MM.1S (cell line): ENCODE results near the gene CARS2.

ENCODE experiments used
- DNase-seq: peaks from one replicate; pipeline ENCODE4 v3.0.0-alpha.2; 2015
- H2AFZ ChIP-seq: fragments of 300-600 bp; sonication (generic); 2 replicates; pipeline ENCODE4 v1.6.0; 2016; ENCODE audit warnings: antibody characterized with exemption, low read length
- H3F3A ChIP-seq: fragments of 300-600 bp; sonication (generic); 2 replicates; pipeline ENCODE4 v1.6.1; 2016; ENCODE audit warnings: mild to moderate bottlenecking, antibody characterized with exemption, low read length, moderate library complexity, mixed read lengths; ENCODE audit not compliant: insufficient read depth
- H3K27ac ChIP-seq: fragments of 300-600 bp; sonication (generic); 2 replicates; pipeline ENCODE4 v1.5.1; 2016; ENCODE audit warnings: mild to moderate bottlenecking, low read length
- H3K27me3 ChIP-seq: fragments of 300-600 bp; sonication (generic); replicated peaks from 2 replicates; pipeline ENCODE4 v1.6.0; 2016; ENCODE audit warnings: low read length; ENCODE audit not compliant: insufficient read depth
- H3K36me3 ChIP-seq: fragments of 300-600 bp; sonication (generic); replicated peaks from 2 replicates; pipeline ENCODE4 v1.6.1; 2016; ENCODE audit warnings: mild to moderate bottlenecking, low read length, mixed read lengths; ENCODE audit not compliant: insufficient read depth
- H3K4me1 ChIP-seq: fragments of 300-600 bp; sonication (generic); 2 replicates; pipeline ENCODE4 v1.6.1; 2016; ENCODE audit warnings: low read length, mixed read lengths
- H3K4me2 ChIP-seq: fragments of 300-600 bp; sonication (generic); 2 replicates; pipeline ENCODE4 v1.6.0; 2016; ENCODE audit warnings: low read depth, low read length
- H3K4me3 ChIP-seq: fragments of 300-600 bp; sonication (generic); 2 replicates; pipeline ENCODE4 v1.5.1; 2016; ENCODE audit warnings: low read length, mixed read lengths
- H3K79me2 ChIP-seq: fragments of 300-600 bp; sonication (generic); 2 replicates; pipeline ENCODE4 v1.6.1; 2016; ENCODE audit warnings: mixed run types, low read length, mixed read lengths
- H3K9ac ChIP-seq: fragments of 300-600 bp; sonication (generic); 2 replicates; pipeline ENCODE4 v1.6.1; 2016; ENCODE audit warnings: low read length, mixed read lengths
- H3K9me2 ChIP-seq: fragments of 300-600 bp; sonication (generic); replicated peaks from 2 replicates; pipeline ENCODE4 v1.6.1; 2016; ENCODE audit warnings: mild to moderate bottlenecking, low read length, mixed read lengths; ENCODE audit not compliant: insufficient read depth
- H3K9me3 ChIP-seq: fragments of 300-600 bp; sonication (generic); replicated peaks from 2 replicates; pipeline ENCODE4 v1.6.1; 2016; ENCODE audit warnings: mild to moderate bottlenecking, low read length, mixed read lengths; ENCODE audit not compliant: insufficient read depth
- H4K20me1 ChIP-seq: fragments of 300-600 bp; sonication (generic); 2 replicates; pipeline ENCODE4 v1.6.1; 2016; ENCODE audit warnings: mild to moderate bottlenecking, low read length, moderate library complexity, mixed read lengths; ENCODE audit not compliant: insufficient read depth
- CTCF ChIP-seq: fragments of 300-600 bp; sonication (generic); IDR thresholded peaks from 2 replicates; pipeline ENCODE4 v1.5.1; 2016; ENCODE audit warnings: antibody characterized with exemption, low read length, mixed read lengths
- EZH2 ChIP-seq: fragments of 300-600 bp; sonication (generic); optimal IDR thresholded peaks from 2 replicates; pipeline ENCODE3; 2017; ENCODE audit warnings: low read depth, mild to moderate bottlenecking, antibody characterized with exemption, low read length, mixed read lengths
- EZH2phosphoT487 ChIP-seq: fragments of 300-600 bp; sonication (generic); IDR thresholded peaks from 2 replicates; pipeline ENCODE4 v1.6.1; 2018; ENCODE audit warnings: antibody characterized with exemption, low read length

The CARS2 gene

GRCh38 chr13:110628477-110628793 lies 77.5 kb downstream of the CARS2 start:
- peaks cover 38% of the 10 kb centered on the region for H3K79me2 ChIP-seq
- no peaks in the 10 kb centered on the region for H3K36me3 ChIP-seq
- DNase-seq: no peak
- TF ChIP-seq CTCF (no peak), EZH2 (no peak), EZH2phosphoT487 (no peak)
- H2AFZ ChIP-seq: no peak overlapping the region
- H3K4me1 ChIP-seq: no peaks in the 10 kb centered on the region
- H3K9ac ChIP-seq: no peak overlapping the region
- no peaks in the 10 kb centered on the region for H3K9me3 ChIP-seq
- no peak overlapping the region for H3K4me3 ChIP-seq
- H4K20me1 ChIP-seq: no peaks in the 10 kb centered on the region
- H3K4me2 ChIP-seq: no peak overlapping the region
- H3K27me3 ChIP-seq: no peaks in the 10 kb centered on the region
- H3F3A ChIP-seq: no peaks in the 10 kb centered on the region
- no peak overlapping the region for H3K27ac ChIP-seq
- no peaks in the 10 kb centered on the region for H3K9me2 ChIP-seq

- H3K9ac ChIP-seq: no peak overlapping the region
- no peaks in the 10 kb centered on the region for H3F3A ChIP-seq
- TF ChIP-seq EZH2phosphoT487: no peak
- no peak for TF ChIP-seq CTCF
- TF ChIP-seq EZH2: no peak
- no peak overlapping the region for H3K4me3 ChIP-seq
- no peaks in the 10 kb centered on the region for H4K20me1 ChIP-seq
- H3K9me3 ChIP-seq: no peaks in the 10 kb centered on the region
- no peak overlapping the region for H3K27ac ChIP-seq
- no peak for DNase-seq
- no peaks in the 10 kb centered on the region for H3K36me3 ChIP-seq
- H3K4me1 ChIP-seq: no peaks in the 10 kb centered on the region
- no peaks in the 10 kb centered on the region for H3K9me2 ChIP-seq
- no peaks in the 10 kb centered on the region for H3K27me3 ChIP-seq
- H3K79me2 ChIP-seq: peaks cover 44% of the 10 kb centered on the region
- H3K4me2 ChIP-seq: no peak overlapping the region
- no peak overlapping the region for H2AFZ ChIP-seq
Measured at GRCh38 chr13:110627761-110628476, 78.0 kb downstream of the CARS2 start.

- no peaks in the 10 kb centered on the region for H3K36me3 ChIP-seq
Measured at GRCh38 chr13:110627351-110627750, 78.6 kb downstream of the CARS2 start.

More at GRCh38 chr13:110627351-110627750, 78.6 kb downstream of the CARS2 start:
- H3K27ac ChIP-seq: no peak overlapping the region
- H3F3A ChIP-seq: no peaks in the 10 kb centered on the region
- no peak for TF ChIP-seq EZH2phosphoT487
- no peak for TF ChIP-seq CTCF
- no peak for TF ChIP-seq EZH2
- no peak for DNase-seq
- H3K9ac ChIP-seq: no peak overlapping the region
- no peaks in the 10 kb centered on the region for H3K9me2 ChIP-seq
- H3K4me3 ChIP-seq: no peak overlapping the region
- H3K4me2 ChIP-seq: no peak overlapping the region
- H3K4me1 ChIP-seq: no peaks in the 10 kb centered on the region
- H3K79me2 ChIP-seq: peaks cover 49% of the 10 kb centered on the region
- H3K27me3 ChIP-seq: no peaks in the 10 kb centered on the region
- H3K9me3 ChIP-seq: no peaks in the 10 kb centered on the region
- H4K20me1 ChIP-seq: no peaks in the 10 kb centered on the region
- H2AFZ ChIP-seq: no peak overlapping the region
